Glomerular visceral epithelial cell (primary cell): ENCODE results near the gene SIPA1.
"Not testable (repeated sequence)": the region's sequence is repeated elsewhere in the genome, so short reads cannot be mapped to it uniquely, and the experiment has no call there.

Experiments used
- DNase-seq: peaks from one replicate; pipeline ENCODE4 v3.0.0-alpha.2; 2016; ENCODE audit errors: extremely low spot score

SIPA1 gene

GRCh38 chr11:65624931-65625627 is 12.8 kb upstream of the SIPA1 start:
- no peak for DNase-seq

GRCh38 chr11:65625628-65626342 is 12.1 kb upstream of the SIPA1 start:
- no peak for DNase-seq

GRCh38 chr11:65627202-65627601 is 10.7 kb upstream of the SIPA1 start:
- no peak for DNase-seq

- no peak for DNase-seq
Measured at GRCh38 chr11:65629579-65629978, 8.3 kb upstream of the SIPA1 start.

GRCh38 chr11:65630215-65630614 is 7.7 kb upstream of the SIPA1 start:
- no peak for DNase-seq

- no peak for DNase-seq
Measured at GRCh38 chr11:65633390-65634108, 4.4 kb upstream of the SIPA1 start.

- DNase-seq, result no peak
Measured at GRCh38 chr11:65634109-65634436, 3.8 kb upstream of the SIPA1 start.

GRCh38 chr11:65634440-65634839 is 3.5 kb upstream of the SIPA1 start:
- no peak for DNase-seq

- no peak for DNase-seq
Measured at GRCh38 chr11:65634905-65635731, 2.8 kb upstream of the SIPA1 start.

GRCh38 chr11:65636108-65637031 is 1.5 kb upstream of the SIPA1 start:
- no peak for DNase-seq

GRCh38 chr11:65637032-65637557 is 806 bp upstream of the SIPA1 start:
- no peak for DNase-seq

GRCh38 chr11:65639228-65639597 is 1.3 kb downstream of the SIPA1 start:
- DNase-seq, result not testable (repeated sequence)

- DNase-seq, result no peak
Measured at GRCh38 chr11:65639623-65640482, 2.0 kb downstream of the SIPA1 start.

- no peak for DNase-seq
Measured at GRCh38 chr11:65640483-65641296, 2.8 kb downstream of the SIPA1 start.

- no peak for DNase-seq
Measured at GRCh38 chr11:65641297-65642013, 3.6 kb downstream of the SIPA1 start.

- DNase-seq, result no peak
Measured at GRCh38 chr11:65642014-65642671, 4.2 kb downstream of the SIPA1 start.

GRCh38 chr11:65643971-65644370 is 6.1 kb downstream of the SIPA1 start:
- peak; percentile 48 for DNase-seq

- no peak for DNase-seq
Measured at GRCh38 chr11:65644837-65645236, 6.9 kb downstream of the SIPA1 start.
